ENCODE data around the gene RGS6. TPM values are rescaled to one million over a fixed set of nuclear protein-coding genes. Genes with fewer than 3 reads are reported as not detected.

The RGS6 gene
- total and polyA plus RNA-seq, 7 donors = 0.19 to 1.6 (median 0.42) TPM

GRCh38 chr14:71891185-71891584 lies 41.0 kb upstream of the RGS6 start:
- Histone ChIP-seq H3K27me3 (ENCODE audit: insufficient read depth in 3 of 3, low read length in 2 of 3) (no peaks in the 10 kb centered on the region), H3K36me3 (ENCODE audit: insufficient read depth in 1 of 2, low read depth in 1 of 2) (no peaks in the 10 kb centered on the region), H3K4me3 (no peak overlapping the region), H3K27ac (no peak overlapping the region), H3K9me3 (no peaks in the 10 kb centered on the region), H3K4me1 (no peaks in the 10 kb centered on the region)
- DNase-seq (no peak), ATAC-seq (no peak)
- WGBS, 3 donors = 63 to 70% (median 67%) methylated on average over 6 of the region's 6 CpGs
- TF ChIP-seq CTCF (IDR thresholded peaks at IDR 0.05) = no peak
- intact Hi-C loops (cut with DNase I) = no loop called here

- no peaks in the 10 kb centered on the region for H3K36me3 ChIP-seq (ENCODE audit: insufficient read depth in 1 of 2, low read depth in 1 of 2)
- DNase-seq = no peak
- H3K4me3 ChIP-seq = no peak overlapping the region
- ATAC-seq = no peak
- H3K4me1 ChIP-seq = no peaks in the 10 kb centered on the region
- H3K27me3 ChIP-seq (ENCODE audit: insufficient read depth in 3 of 3, low read length in 2 of 3) = no peaks in the 10 kb centered on the region
- H3K9me3 ChIP-seq = no peaks in the 10 kb centered on the region
- 46 to 55% (median 51%) methylated on average over 1 of the region's 1 CpG for WGBS, 3 donors
- no peak for TF ChIP-seq CTCF (IDR thresholded peaks at IDR 0.05)
- no peak overlapping the region for H3K27ac ChIP-seq
- intact Hi-C loops (cut with DNase I) = no loop called here
Measured at GRCh38 chr14:71891970-71892369, 40.3 kb upstream of the RGS6 start.

GRCh38 chr14:71905031-71905430 lies 27.2 kb upstream of the RGS6 start:
- no peaks in the 10 kb centered on the region for H3K9me3 ChIP-seq
- intact Hi-C loops (cut with DNase I) = no loop called here
- ATAC-seq = no peak
- no peaks in the 10 kb centered on the region for H3K4me1 ChIP-seq
- no peak overlapping the region for H3K27ac ChIP-seq
- 42 to 46% (median 45%) methylated on average over 4 of the region's 4 CpGs for WGBS, 3 donors
- peaks cover 0 to 11% (median 0%) of the 10 kb centered on the region in 3 donors for H3K27me3 ChIP-seq (ENCODE audit: insufficient read depth in 3 of 3, low read length in 2 of 3)
- H3K36me3 ChIP-seq (ENCODE audit: insufficient read depth in 1 of 2, low read depth in 1 of 2) = no peaks in the 10 kb centered on the region
- no peak overlapping the region for H3K4me3 ChIP-seq
- TF ChIP-seq CTCF (IDR thresholded peaks at IDR 0.05) = no peak
- no peak for DNase-seq

GRCh38 chr14:71905860-71906259 lies 26.4 kb upstream of the RGS6 start:
- peaks cover 0 to 11% (median 0%) of the 10 kb centered on the region in 3 donors for H3K27me3 ChIP-seq (ENCODE audit: insufficient read depth in 3 of 3, low read length in 2 of 3)
- ATAC-seq (no peak), DNase-seq (no peak)
- intact Hi-C loops (cut with DNase I) = no loop called here
- no peak overlapping the region for H3K27ac ChIP-seq
- no peaks in the 10 kb centered on the region for H3K36me3 ChIP-seq (ENCODE audit: insufficient read depth in 1 of 2, low read depth in 1 of 2)
- no peaks in the 10 kb centered on the region for H3K4me1 ChIP-seq
- TF ChIP-seq CTCF (IDR thresholded peaks at IDR 0.05) = no peak
- H3K4me3 ChIP-seq = no peak overlapping the region
- 15 to 22% (median 20%) methylated on average over 7 of the region's 7 CpGs for WGBS, 3 donors
- no peaks in the 10 kb centered on the region for H3K9me3 ChIP-seq

- Histone ChIP-seq H3K4me1 (no peaks in the 10 kb centered on the region), H3K9me3 (no peaks in the 10 kb centered on the region), H3K36me3 (ENCODE audit: insufficient read depth in 1 of 2, low read depth in 1 of 2) (no peaks in the 10 kb centered on the region), H3K27me3 (ENCODE audit: insufficient read depth in 3 of 3, low read length in 2 of 3) (peaks cover 0 to 11% (median 0%) of the 10 kb centered on the region in 3 donors), H3K27ac (no peak overlapping the region), H3K4me3 (no peak overlapping the region)
- DNase-seq (no peak), ATAC-seq (no peak)
- TF ChIP-seq CTCF (IDR thresholded peaks at IDR 0.05) = no peak
- 40 to 48% (median 42%) methylated on average over 10 of the region's 10 CpGs for WGBS, 3 donors
- intact Hi-C loops (cut with DNase I) = no loop called here
Measured at GRCh38 chr14:71907793-71908515, 24.3 kb upstream of the RGS6 start.
